ENCODE measurements around the gene SCFD1. TPM values are rescaled to one million over a fixed set of nuclear protein-coding genes. Genes with fewer than 3 reads are reported as not detected.
"Not testable (repeated sequence)": the region's sequence is repeated elsewhere in the genome, so short reads cannot be mapped to it uniquely, and the experiment has no call there.

SCFD1 gene
- total and polyA plus RNA-seq, 3 experiments from 2014 or later, result 62.7 to 66.9 (median 63.8) TPM

DNA sequence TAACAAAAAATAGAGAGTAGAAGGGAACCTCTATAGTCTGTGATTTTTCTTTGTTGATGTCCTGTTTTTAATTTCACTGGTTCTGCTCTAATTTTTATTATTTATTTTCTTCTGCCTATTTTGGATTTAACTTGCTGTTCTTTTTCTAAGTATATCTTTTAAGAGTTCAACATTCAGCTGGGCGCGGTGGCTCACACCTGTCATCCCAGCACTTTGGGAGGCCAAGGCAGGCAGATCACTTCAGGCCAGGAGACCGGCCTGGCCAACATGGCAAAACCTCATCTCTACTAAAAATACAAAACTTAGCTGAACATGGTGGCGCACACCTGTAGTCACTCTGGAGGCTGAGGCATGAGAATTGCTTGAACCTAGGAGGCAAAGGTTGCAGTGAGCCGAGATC is 58.7 kb downstream of the SCFD1 start:
- POLR2A ChIA-PET; DNase-seq; H3K4me3 ChIP-seq (ENCODE audit: low read length); H3K4me3 Mint-ChIP-seq; H3K27me3 Mint-ChIP-seq; H3K27ac ChIP-seq (ENCODE audit: low read depth, low read length); H3K9me3 Mint-ChIP-seq; CTCF ChIA-PET; H3K4me1 ChIP-seq (ENCODE audit: insufficient read depth, low read length); H3K27me3 ChIP-seq (ENCODE audit: insufficient read depth, low read length, poor library complexity, severe bottlenecking); H3K36me3 ChIP-seq (ENCODE audit: insufficient read depth, low read length); H3K9me3 ChIP-seq (ENCODE audit: low read length): not testable (repeated sequence)
- Mint-ChIP-seq H3K36me3 (peaks cover 9 to 62% (median 20%) of the 10 kb centered on the region in 3 donors), H3K4me1 (peaks cover 0 to 12% (median 5%) of the 10 kb centered on the region in 3 donors), H3K27ac (peak overlapping the region in 1 of 8 donors; percentile 10)

DNA sequence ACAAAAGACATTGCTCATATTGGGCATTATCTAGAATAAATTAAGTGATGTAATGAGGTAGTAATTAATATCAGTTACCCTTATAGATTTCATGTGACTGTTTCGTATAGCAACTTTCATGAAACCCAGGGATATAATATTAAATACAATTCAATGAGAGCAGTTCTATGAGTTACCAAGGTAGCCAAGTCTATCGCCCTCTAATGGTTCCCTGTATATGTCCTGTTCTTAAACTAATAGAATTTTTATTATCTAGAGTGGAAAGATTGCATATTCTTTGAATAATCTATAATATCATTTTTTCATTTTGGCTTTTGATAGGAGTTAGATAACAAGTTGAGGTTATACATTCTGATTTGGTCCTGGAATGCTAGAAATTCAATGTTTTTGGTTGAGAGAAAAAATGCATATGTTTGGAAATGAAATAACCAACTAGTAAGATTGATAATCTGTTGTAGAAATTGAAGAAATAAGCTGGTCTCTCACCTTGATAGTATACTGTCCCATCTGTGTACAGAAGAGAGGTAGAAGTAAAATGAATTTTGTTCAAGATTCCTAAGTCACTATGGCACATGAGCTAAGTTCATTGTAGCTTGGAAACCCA is 59.7 kb downstream of the SCFD1 start:
- H3K4me1 ChIP-seq (ENCODE audit: insufficient read depth, low read length), result no peaks in the 10 kb centered on the region
- H3K27me3 ChIP-seq (ENCODE audit: insufficient read depth, low read length, poor library complexity, severe bottlenecking), result no peaks in the 10 kb centered on the region
- Mint-ChIP-seq H3K27me3 (no peaks in the 10 kb centered on the region), H3K36me3 (peaks cover 9 to 53% (median 16%) of the 10 kb centered on the region in 3 donors), H3K4me3 (no peak overlapping the region), H3K4me1 (peaks cover 0 to 12% (median 5%) of the 10 kb centered on the region in 3 donors), H3K27ac (no peak overlapping the region), H3K9me3 (peaks cover 0 to 3% (median 0%) of the 10 kb centered on the region in 5 donors)
- peaks cover 4% of the 10 kb centered on the region for H3K36me3 ChIP-seq (ENCODE audit: insufficient read depth, low read length)
- CTCF ChIA-PET, result no interaction called here
- no peaks in the 10 kb centered on the region for H3K9me3 ChIP-seq (ENCODE audit: low read length)
- H3K4me3 ChIP-seq (ENCODE audit: low read length), result no peak overlapping the region
- no peak for DNase-seq
- POLR2A ChIA-PET, result no interaction called here
- no peak overlapping the region for H3K27ac ChIP-seq (ENCODE audit: low read depth, low read length)

DNA sequence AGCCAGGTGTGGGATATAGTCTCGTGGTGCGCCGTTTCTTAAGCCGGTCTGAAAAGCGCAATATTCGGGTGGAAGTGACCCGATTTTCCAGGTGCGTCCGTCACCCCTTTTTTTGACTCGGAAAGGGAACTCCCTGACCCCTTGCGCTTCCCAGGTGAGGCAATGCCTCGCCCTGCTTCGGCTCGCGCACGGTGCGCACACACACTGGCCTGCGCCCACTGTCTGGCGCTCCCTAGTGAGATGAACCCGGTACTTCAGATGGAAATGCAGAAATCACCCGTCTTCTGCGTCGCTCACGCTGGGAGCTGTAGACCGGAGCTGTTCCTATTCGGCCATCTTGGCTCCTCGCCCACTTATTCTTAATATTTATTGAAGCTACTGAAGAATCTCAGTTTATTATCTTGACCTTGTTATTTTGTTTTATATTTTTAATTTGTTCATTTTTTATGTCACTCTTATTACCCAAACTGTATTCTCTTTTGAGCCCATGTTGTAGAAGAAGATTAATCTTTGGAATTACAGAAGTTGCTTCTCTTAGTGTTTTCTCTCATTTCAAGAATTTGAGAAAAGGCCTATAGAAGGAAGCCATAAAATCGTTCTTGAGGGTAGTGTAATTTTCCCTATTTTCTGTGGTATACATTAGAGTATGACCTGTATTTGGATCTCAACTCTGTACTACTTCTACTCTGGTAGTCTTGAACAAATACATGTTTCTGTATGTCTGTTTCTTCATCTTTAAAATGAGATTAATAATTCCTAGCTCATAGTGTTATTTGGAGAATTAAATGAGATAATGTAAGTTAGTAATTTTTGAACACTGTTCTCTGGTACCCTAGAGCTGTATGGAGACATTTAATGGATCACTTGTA is 68.6 kb downstream of the SCFD1 start:
- CTCF ChIA-PET, result interaction anchor here (1.0 kb wide), 1 partner anchor 34 kb away, joined by 5 read pairs; no protein-coding TSS in a partner anchor
- Mint-ChIP-seq H3K4me1 (peaks cover 0 to 12% (median 10%) of the 10 kb centered on the region in 3 donors), H3K4me3 (peak overlapping the region in 6 of 7 donors; percentile 57 to 87 (median 74)), H3K27ac (peak overlapping the region in 7 of 8 donors; percentile 26 to 93 (median 90)), H3K36me3 (peaks cover 0 to 24% (median 1%) of the 10 kb centered on the region in 3 donors)
- H3K4me1 ChIP-seq (ENCODE audit: insufficient read depth, low read length); H3K9me3 ChIP-seq (ENCODE audit: low read length); H3K27me3 Mint-ChIP-seq; H3K9me3 Mint-ChIP-seq; POLR2A ChIA-PET; H3K27ac ChIP-seq (ENCODE audit: low read depth, low read length); H3K27me3 ChIP-seq (ENCODE audit: insufficient read depth, low read length, poor library complexity, severe bottlenecking); H3K36me3 ChIP-seq (ENCODE audit: insufficient read depth, low read length); H3K4me3 ChIP-seq (ENCODE audit: low read length): not testable (repeated sequence)
- peak in 4 of 5 donors; percentile 3 to 78 (median 71) for DNase-seq

DNA sequence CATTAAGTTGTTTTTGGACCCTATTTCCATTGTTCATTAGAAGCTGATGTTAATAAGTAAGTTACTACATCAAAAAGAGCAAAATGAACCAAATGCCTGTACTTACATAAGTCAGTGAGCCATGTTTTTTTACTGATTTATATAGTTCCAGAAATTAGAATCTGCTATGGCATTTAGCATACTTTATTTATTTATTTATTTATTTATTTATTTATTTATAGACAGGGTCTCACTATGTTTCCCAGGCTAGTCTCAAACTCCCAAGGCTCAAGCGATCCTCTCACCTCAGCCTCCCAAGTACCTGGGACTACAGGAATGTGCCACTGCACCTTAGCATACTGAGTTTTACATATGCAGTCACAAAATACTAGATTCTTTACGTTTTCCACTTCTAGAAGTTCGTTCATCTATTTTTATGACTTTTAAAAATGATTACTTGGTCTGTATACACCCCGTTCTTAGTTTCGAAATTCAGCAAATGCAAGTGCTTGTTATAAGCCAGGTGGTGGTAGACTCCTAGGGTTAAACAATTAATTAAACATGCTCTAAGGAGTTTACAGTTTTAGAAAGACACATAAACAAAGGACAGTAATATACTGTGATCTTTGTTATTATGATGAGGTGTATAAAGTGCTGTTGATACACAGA is 69.8 kb downstream of the SCFD1 start:
- peak overlapping the region in 3 of 8 donors; percentile 13 to 92 (median 84) for H3K27ac Mint-ChIP-seq
- no peak overlapping the region for H3K4me3 Mint-ChIP-seq
- H3K27ac ChIP-seq (ENCODE audit: low read depth, low read length), result no peak overlapping the region
- no peaks in the 10 kb centered on the region for H3K9me3 ChIP-seq (ENCODE audit: low read length)
- POLR2A ChIA-PET, result no interaction called here
- H3K4me1 Mint-ChIP-seq, result peaks cover 0 to 12% (median 10%) of the 10 kb centered on the region in 3 donors
- CTCF ChIA-PET, result interaction anchor here (1.0 kb wide), 1 partner anchor 36 kb away, joined by 5 read pairs; no protein-coding TSS in a partner anchor
- peaks cover 5% of the 10 kb centered on the region for H3K4me1 ChIP-seq (ENCODE audit: insufficient read depth, low read length)
- no peak for DNase-seq
- no peaks in the 10 kb centered on the region for H3K27me3 ChIP-seq (ENCODE audit: insufficient read depth, low read length, poor library complexity, severe bottlenecking)
- no peaks in the 10 kb centered on the region for H3K27me3 Mint-ChIP-seq
- H3K9me3 Mint-ChIP-seq, result no peaks in the 10 kb centered on the region
- peaks cover 0 to 31% (median 3%) of the 10 kb centered on the region in 3 donors for H3K36me3 Mint-ChIP-seq
- H3K36me3 ChIP-seq (ENCODE audit: insufficient read depth, low read length), result no peaks in the 10 kb centered on the region
- no peak overlapping the region for H3K4me3 ChIP-seq (ENCODE audit: low read length)

DNA sequence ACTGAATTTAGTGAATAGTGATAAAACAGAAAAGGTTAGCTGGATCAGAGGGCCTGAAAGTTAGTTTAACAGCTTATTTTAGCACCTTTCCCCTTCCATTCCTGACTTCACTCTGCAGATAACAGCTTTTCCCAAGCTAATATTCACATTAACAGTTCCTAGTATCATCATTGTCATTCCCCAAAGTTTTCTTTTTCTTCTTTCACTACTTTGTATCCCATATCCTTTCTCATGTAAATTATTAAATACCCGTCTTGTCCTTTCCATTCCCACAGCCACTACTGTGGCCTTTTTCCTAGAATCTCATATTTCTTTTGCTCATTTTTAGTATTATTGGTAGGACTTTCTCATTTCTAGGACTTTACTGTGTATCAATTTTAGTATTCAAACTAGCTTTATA is 70.5 kb downstream of the SCFD1 start:
- CTCF ChIA-PET, result no interaction called here

DNA sequence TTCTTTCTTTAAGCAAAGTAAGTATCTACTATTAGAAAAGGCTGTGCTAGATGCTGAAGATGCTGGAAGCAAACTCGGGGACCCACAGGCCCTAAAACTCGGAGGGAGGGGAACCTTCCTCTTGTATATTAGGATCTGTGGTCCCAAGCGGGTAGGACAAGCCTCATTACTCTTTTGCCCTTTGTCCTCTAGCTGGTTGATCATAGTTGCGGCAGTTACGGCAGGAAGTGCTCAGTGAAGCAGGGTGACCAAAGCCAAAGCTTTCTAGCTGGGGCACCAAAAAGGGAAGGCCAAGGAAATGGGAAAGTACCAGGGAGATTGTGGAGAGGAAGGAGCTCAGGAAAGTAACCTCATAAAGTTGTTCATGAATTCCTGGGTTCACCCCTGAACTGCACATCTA is 76.3 kb downstream of the SCFD1 start:
- H3K4me3 Mint-ChIP-seq, result no peak overlapping the region
- POLR2A ChIA-PET, result no interaction called here
- H3K27ac ChIP-seq (ENCODE audit: low read depth, low read length), result no peak overlapping the region
- H3K27ac Mint-ChIP-seq, result peak overlapping the region in 1 of 8 donors; percentile 47
- no peak overlapping the region for H3K4me3 ChIP-seq (ENCODE audit: low read length)
- no peaks in the 10 kb centered on the region for H3K4me1 ChIP-seq (ENCODE audit: insufficient read depth, low read length)
- CTCF ChIA-PET, result interaction anchor here (0.6 to 1.3 kb wide), 3 partner anchors 9 to 42 kb away, joined by 3 to 4 read pairs (median 4); no protein-coding TSS in a partner anchor
- no peaks in the 10 kb centered on the region for H3K27me3 ChIP-seq (ENCODE audit: insufficient read depth, low read length, poor library complexity, severe bottlenecking)
- DNase-seq, result no peak
- H3K36me3 ChIP-seq (ENCODE audit: insufficient read depth, low read length), result peaks cover 14% of the 10 kb centered on the region
- no peaks in the 10 kb centered on the region for H3K27me3 Mint-ChIP-seq
- H3K4me1 Mint-ChIP-seq, result no peaks in the 10 kb centered on the region
- H3K36me3 Mint-ChIP-seq, result peaks cover 0 to 70% (median 13%) of the 10 kb centered on the region in 3 donors
- no peaks in the 10 kb centered on the region for H3K9me3 Mint-ChIP-seq
- no peaks in the 10 kb centered on the region for H3K9me3 ChIP-seq (ENCODE audit: low read length)

More for the DNA sequence above, 70.5 kb downstream of the SCFD1 start:
- Mint-ChIP-seq H3K36me3 (peaks cover 0 to 39% (median 3%) of the 10 kb centered on the region in 3 donors), H3K4me3 (no peak overlapping the region), H3K27me3 (no peaks in the 10 kb centered on the region), H3K9me3 (no peaks in the 10 kb centered on the region), H3K4me1 (peaks cover 0 to 12% (median 10%) of the 10 kb centered on the region in 3 donors), H3K27ac (peak overlapping the region in 1 of 8 donors; percentile 15)
- DNase-seq, result no peak
- Histone ChIP-seq H3K36me3 (ENCODE audit: insufficient read depth, low read length) (no peaks in the 10 kb centered on the region), H3K27me3 (ENCODE audit: insufficient read depth, low read length, poor library complexity, severe bottlenecking) (no peaks in the 10 kb centered on the region), H3K4me1 (ENCODE audit: insufficient read depth, low read length) (peaks cover 5% of the 10 kb centered on the region), H3K27ac (ENCODE audit: low read depth, low read length) (no peak overlapping the region), H3K4me3 (ENCODE audit: low read length) (no peak overlapping the region), H3K9me3 (ENCODE audit: low read length) (no peaks in the 10 kb centered on the region)
- POLR2A ChIA-PET, result no interaction called here

DNA sequence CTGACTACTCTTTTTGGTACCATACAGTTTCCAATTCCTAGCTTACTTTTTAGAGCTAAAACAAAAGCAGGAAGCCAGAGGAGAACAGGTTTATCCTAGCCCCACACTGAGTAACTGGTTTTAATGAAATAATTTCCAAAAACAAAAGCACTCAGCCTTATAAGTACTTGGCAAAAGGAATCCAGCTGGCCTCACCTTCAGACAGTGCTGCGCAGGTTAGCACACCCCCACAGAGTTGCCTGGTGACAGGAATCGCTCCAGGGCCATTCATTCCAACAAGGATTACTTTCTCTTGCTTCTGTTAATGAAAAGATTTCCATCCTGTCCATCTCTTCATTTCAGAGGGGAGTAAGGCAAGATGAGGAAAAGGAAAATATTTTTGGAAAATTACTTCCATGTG is 84.6 kb downstream of the SCFD1 start:
- no peaks in the 10 kb centered on the region for H3K4me1 ChIP-seq (ENCODE audit: insufficient read depth, low read length)
- H3K4me3 ChIP-seq (ENCODE audit: low read length), result no peak overlapping the region
- no peak overlapping the region for H3K27ac ChIP-seq (ENCODE audit: low read depth, low read length)
- POLR2A ChIA-PET, result no interaction called here
- Mint-ChIP-seq H3K4me1 (no peaks in the 10 kb centered on the region), H3K4me3 (no peak overlapping the region), H3K36me3 (peaks cover 5 to 67% (median 15%) of the 10 kb centered on the region in 3 donors), H3K27ac (no peak overlapping the region), H3K9me3 (no peaks in the 10 kb centered on the region), H3K27me3 (no peaks in the 10 kb centered on the region)
- no peak for DNase-seq
- H3K9me3 ChIP-seq (ENCODE audit: low read length), result no peaks in the 10 kb centered on the region
- CTCF ChIA-PET, result interaction anchor here (1.1 kb wide), 1 partner anchor 50 kb away, joined by 4 read pairs; no protein-coding TSS in a partner anchor
- no peaks in the 10 kb centered on the region for H3K27me3 ChIP-seq (ENCODE audit: insufficient read depth, low read length, poor library complexity, severe bottlenecking)
- peaks cover 10% of the 10 kb centered on the region for H3K36me3 ChIP-seq (ENCODE audit: insufficient read depth, low read length)

DNA sequence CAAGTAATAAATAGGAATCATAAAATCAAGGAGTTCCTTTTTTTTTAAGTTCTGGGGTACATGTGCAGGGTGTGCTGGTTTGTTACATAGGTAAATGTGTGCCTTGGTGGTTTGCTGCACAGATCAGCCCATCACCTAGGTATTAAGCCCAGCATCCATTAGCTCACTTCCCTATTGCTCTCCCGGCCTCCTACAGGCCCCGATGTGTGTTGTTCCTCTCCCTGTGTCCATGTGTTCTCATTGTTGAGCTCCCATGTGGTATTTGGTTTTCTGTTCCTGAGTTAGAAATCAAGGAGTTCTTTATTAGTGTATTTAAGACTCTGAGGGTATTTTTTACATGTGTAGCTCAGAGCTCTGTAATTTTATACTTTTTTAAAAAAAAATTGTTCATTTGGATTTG is 86.0 kb downstream of the SCFD1 start:
- no peak overlapping the region for H3K27ac Mint-ChIP-seq
- ChIA-PET POLR2A (no interaction called here), CTCF (no interaction called here)
- no peak overlapping the region for H3K4me3 Mint-ChIP-seq
- Histone ChIP-seq H3K4me1 (ENCODE audit: insufficient read depth, low read length) (no peaks in the 10 kb centered on the region), H3K4me3 (ENCODE audit: low read length) (no peak overlapping the region), H3K9me3 (ENCODE audit: low read length) (no peaks in the 10 kb centered on the region), H3K27me3 (ENCODE audit: insufficient read depth, low read length, poor library complexity, severe bottlenecking) (no peaks in the 10 kb centered on the region), H3K36me3 (ENCODE audit: insufficient read depth, low read length) (peaks cover 5% of the 10 kb centered on the region), H3K27ac (ENCODE audit: low read depth, low read length) (no peak overlapping the region)
- DNase-seq, result no peak
- peaks cover 5 to 62% (median 14%) of the 10 kb centered on the region in 3 donors for H3K36me3 Mint-ChIP-seq
- no peaks in the 10 kb centered on the region for H3K9me3 Mint-ChIP-seq
- H3K27me3 Mint-ChIP-seq, result no peaks in the 10 kb centered on the region
- no peaks in the 10 kb centered on the region for H3K4me1 Mint-ChIP-seq
